Measurements from ENCODE around the gene PDE8A.

PDE8A gene

GRCh38 chr15:84981711-84982300 is at the start of gene PDE8A:
Gene PDE8A, plus strand, starts transcription at chr15:84981856. Its CDS starts 307 bp downstream, at chr15:84982163.
- no peak for DNase-seq (ENCODE audit: low read depth)
- peak within 1 kb of the TSS; percentile 59 for H3K4me3 ChIP-seq (ENCODE audit: control insufficient read depth, low read depth, low read length)
- no peak for TF ChIP-seq CTCF (IDR thresholded peaks at IDR 0.05; ENCODE audit: control insufficient read depth, insufficient read depth, low read depth, low read length, missing control alignments)

GRCh38 chr15:84934942-84935729 is 46.5 kb upstream of the PDE8A start:
- no peak overlapping the region for H3K4me3 ChIP-seq (ENCODE audit: control insufficient read depth, low read depth, low read length)
- no peak for DNase-seq (ENCODE audit: low read depth)
- TF ChIP-seq CTCF (IDR thresholded peaks at IDR 0.05; ENCODE audit: control insufficient read depth, insufficient read depth, low read depth, low read length, missing control alignments), result peak; percentile 31

- H3K4me3 ChIP-seq (ENCODE audit: control insufficient read depth, low read depth, low read length), result no peak overlapping the region
- no peak for DNase-seq (ENCODE audit: low read depth)
- no peak for TF ChIP-seq CTCF (IDR thresholded peaks at IDR 0.05; ENCODE audit: control insufficient read depth, insufficient read depth, low read depth, low read length, missing control alignments)
Observed at GRCh38 chr15:84937144-84937543, 44.5 kb upstream of the PDE8A start.

- TF ChIP-seq CTCF (IDR thresholded peaks at IDR 0.05; ENCODE audit: control insufficient read depth, insufficient read depth, low read depth, low read length, missing control alignments), result no peak
- no peak for DNase-seq (ENCODE audit: low read depth)
- no peak overlapping the region for H3K4me3 ChIP-seq (ENCODE audit: control insufficient read depth, low read depth, low read length)
Observed at GRCh38 chr15:84938726-84939125, 42.9 kb upstream of the PDE8A start.

GRCh38 chr15:84940399-84940798 is 41.3 kb upstream of the PDE8A start:
- no peak for DNase-seq (ENCODE audit: low read depth)
- no peak overlapping the region for H3K4me3 ChIP-seq (ENCODE audit: control insufficient read depth, low read depth, low read length)
- TF ChIP-seq CTCF (IDR thresholded peaks at IDR 0.05; ENCODE audit: control insufficient read depth, insufficient read depth, low read depth, low read length, missing control alignments), result no peak

GRCh38 chr15:84942456-84942855 is 39.2 kb upstream of the PDE8A start:
- no peak for TF ChIP-seq CTCF (IDR thresholded peaks at IDR 0.05; ENCODE audit: control insufficient read depth, insufficient read depth, low read depth, low read length, missing control alignments)
- DNase-seq (ENCODE audit: low read depth), result no peak
- no peak overlapping the region for H3K4me3 ChIP-seq (ENCODE audit: control insufficient read depth, low read depth, low read length)

Data from AG09309 (cell line).